ENCODE measurements around the gene R3HDM4.

R3HDM4 gene

DNA sequence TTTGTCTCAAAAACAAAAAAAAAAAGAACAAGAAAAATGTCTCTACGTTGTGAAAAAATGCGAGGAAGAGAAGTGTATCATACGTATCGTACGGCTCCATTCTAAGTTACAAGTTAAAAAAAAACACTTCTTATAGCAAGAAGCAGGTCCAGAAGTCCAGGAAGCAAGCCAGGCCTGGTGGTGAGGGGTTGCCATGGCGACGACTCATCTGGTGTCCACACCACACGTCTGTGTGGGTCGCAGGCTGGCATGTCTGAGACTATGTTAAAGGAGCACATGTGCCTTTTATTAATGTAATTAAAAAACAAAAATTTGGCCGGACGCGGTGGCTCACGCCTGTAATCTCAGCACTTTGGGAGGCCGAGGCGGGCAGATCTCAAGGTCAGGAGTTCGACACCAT is 25.9 kb downstream of the R3HDM4 start:
- Histone ChIP-seq H3K27me3 (ENCODE audit: insufficient read depth, poor library complexity, severe bottlenecking) (no peaks in the 10 kb centered on the region), H3K4me3 (replicated peaks; ENCODE audit: insufficient read depth, low read length) (no peak overlapping the region), H3K27ac (replicated peaks) (no peak overlapping the region)
- TF ChIP-seq, protein P1, sequence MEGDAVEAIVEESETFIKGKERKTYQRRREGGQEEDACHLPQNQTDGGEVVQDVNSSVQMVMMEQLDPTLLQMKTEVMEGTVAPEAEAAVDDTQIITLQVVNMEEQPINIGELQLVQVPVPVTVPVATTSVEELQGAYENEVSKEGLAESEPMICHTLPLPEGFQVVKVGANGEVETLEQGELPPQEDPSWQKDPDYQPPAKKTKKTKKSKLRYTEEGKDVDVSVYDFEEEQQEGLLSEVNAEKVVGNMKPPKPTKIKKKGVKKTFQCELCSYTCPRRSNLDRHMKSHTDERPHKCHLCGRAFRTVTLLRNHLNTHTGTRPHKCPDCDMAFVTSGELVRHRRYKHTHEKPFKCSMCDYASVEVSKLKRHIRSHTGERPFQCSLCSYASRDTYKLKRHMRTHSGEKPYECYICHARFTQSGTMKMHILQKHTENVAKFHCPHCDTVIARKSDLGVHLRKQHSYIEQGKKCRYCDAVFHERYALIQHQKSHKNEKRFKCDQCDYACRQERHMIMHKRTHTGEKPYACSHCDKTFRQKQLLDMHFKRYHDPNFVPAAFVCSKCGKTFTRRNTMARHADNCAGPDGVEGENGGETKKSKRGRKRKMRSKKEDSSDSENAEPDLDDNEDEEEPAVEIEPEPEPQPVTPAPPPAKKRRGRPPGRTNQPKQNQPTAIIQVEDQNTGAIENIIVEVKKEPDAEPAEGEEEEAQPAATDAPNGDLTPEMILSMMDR (IDR thresholded peaks at IDR 0.05; ENCODE audit: insufficient read depth, low read length) = no peak
- no peak for TF ChIP-seq REST (IDR thresholded peaks at IDR 0.05; ENCODE audit: insufficient replicate concordance, low read depth)
- no peak for TF ChIP-seq SPI1 (IDR thresholded peaks at IDR 0.05; ENCODE audit: borderline replicate concordance, low read depth)
- no peak for TF ChIP-seq POLR2AphosphoS5 (IDR thresholded peaks at IDR 0.05; ENCODE audit: low read depth)
- no peak for TF ChIP-seq GABPA (IDR thresholded peaks at IDR 0.05; ENCODE audit: low read depth)
- DNase-seq (ENCODE audit: low read depth in 1 of 2, low spot score in 1 of 2) = no peak

DNA sequence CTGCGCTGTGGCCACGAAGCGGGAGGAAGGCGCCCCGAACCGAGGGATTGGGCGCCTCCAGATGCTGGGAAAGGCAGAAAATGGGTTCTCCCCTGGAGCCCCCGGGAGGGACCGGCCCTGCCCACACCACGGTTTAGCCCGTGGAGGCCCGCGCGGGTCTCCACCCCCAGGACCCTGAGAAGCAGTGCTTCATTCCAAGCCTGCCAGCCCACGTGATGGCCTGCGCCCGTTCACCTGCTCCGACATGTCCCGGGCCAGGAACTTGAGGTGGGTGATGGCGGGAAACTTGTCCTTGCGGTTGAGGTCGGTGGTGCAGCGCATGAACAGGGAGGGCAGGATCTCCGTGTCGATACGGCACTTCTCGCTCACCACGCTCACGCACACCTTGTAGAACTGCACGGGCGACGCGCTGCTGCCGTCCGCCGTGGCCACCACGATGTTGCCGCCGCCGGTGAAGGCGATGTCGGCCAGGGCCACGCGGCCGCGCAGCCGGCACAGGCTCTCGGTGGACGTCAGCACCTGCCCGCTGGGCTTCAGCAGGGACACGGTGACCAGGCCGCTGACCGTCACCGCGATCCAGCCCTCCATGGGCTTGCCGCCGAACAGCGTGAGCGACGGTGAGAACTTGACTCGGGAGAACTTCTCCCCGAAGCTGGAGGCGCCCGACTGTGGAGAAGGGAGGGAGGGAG is 27.3 kb downstream of the R3HDM4 start:
- H3K4me3 ChIP-seq (replicated peaks; ENCODE audit: insufficient read depth, low read length) = no peak overlapping the region
- no peak for DNase-seq (ENCODE audit: low read depth in 1 of 2, low spot score in 1 of 2)
- H3K27me3 ChIP-seq (ENCODE audit: insufficient read depth, poor library complexity, severe bottlenecking) = no peaks in the 10 kb centered on the region
- no peak for TF ChIP-seq SPI1 (IDR thresholded peaks at IDR 0.05; ENCODE audit: borderline replicate concordance, low read depth)
- TF ChIP-seq POLR2AphosphoS5 (IDR thresholded peaks at IDR 0.05; ENCODE audit: low read depth) = no peak
- TF ChIP-seq GABPA (IDR thresholded peaks at IDR 0.05; ENCODE audit: low read depth) = no peak
- TF ChIP-seq, protein P1 (IDR thresholded peaks at IDR 0.05; ENCODE audit: insufficient read depth, low read length) = no peak
- no peak for TF ChIP-seq REST (IDR thresholded peaks at IDR 0.05; ENCODE audit: insufficient replicate concordance, low read depth)
- no peak overlapping the region for H3K27ac ChIP-seq (replicated peaks)

DNA sequence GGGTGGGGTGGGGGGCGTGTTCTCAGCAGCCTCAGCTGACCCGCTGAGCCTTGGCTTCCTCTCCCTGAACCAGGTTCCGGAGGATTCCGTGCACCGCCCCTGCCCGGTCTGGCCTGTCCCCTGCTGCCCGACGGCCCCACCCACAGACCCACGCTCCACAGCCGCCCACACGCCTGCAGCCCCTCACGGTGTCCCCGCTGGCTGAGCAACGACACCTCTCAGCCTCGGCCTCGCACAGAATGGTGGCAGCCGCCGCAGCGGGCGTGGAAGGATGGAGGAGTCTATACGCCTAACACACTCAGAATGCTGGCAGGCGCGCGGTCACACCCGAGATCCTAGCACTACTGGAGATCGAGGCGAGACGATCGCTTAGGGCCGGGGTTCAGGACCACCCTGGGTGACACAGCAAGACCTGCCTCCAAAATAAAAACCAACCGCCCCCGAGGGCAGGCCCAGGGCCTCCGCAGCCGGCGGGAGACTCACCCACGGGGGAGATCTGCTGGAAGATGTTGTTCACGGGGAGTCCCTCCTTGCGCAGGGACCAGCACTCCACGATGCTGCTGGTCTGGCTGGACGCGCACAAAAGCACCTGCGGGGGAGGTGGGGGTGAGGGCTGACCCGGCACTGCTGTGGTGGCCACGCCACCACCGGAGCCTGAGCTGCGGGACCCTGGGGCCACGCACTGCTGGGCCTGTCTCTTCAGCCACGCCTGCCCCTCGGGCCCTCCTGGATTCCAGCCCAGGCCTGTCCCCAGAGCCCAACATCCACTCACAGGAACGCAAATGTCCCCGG is 28.4 kb downstream of the R3HDM4 start:
- H3K27me3 ChIP-seq (ENCODE audit: insufficient read depth, poor library complexity, severe bottlenecking) = no peaks in the 10 kb centered on the region
- no peak overlapping the region for H3K27ac ChIP-seq (replicated peaks)
- no peak for TF ChIP-seq GABPA (IDR thresholded peaks at IDR 0.05; ENCODE audit: low read depth)
- no peak for TF ChIP-seq SPI1 (IDR thresholded peaks at IDR 0.05; ENCODE audit: borderline replicate concordance, low read depth)
- no peak for TF ChIP-seq POLR2AphosphoS5 (IDR thresholded peaks at IDR 0.05; ENCODE audit: low read depth)
- TF ChIP-seq, protein P1 (IDR thresholded peaks at IDR 0.05; ENCODE audit: insufficient read depth, low read length) = no peak
- no peak for TF ChIP-seq REST (IDR thresholded peaks at IDR 0.05; ENCODE audit: insufficient replicate concordance, low read depth)
- no peak for DNase-seq (ENCODE audit: low read depth in 1 of 2, low spot score in 1 of 2)
- H3K4me3 ChIP-seq (replicated peaks; ENCODE audit: insufficient read depth, low read length) = no peak overlapping the region

Data from HL-60 (cell line).